GM12873 (cell line): Measurements from ENCODE around the gene AK2.

Experiments
- CTCF ChIP-seq: IDR thresholded peaks from 2 replicates; pipeline ENCODE4 v1.5.1; 2012; ENCODE audit warnings: low read depth, mild to moderate bottlenecking, moderate library complexity, low read length, control low read depth; ENCODE audit not compliant: insufficient read depth; ENCODE audit errors: missing control alignments

Gene AK2

GRCh38 chr1:32989160-32990050, 47.3 kb downstream of the AK2 start:
- TF ChIP-seq CTCF: no peak

- no peak for TF ChIP-seq CTCF
Observed at GRCh38 chr1:32988665-32989064, 48.0 kb downstream of the AK2 start.

GRCh38 chr1:32985226-32985625, 51.5 kb downstream of the AK2 start:
- no peak for TF ChIP-seq CTCF

- TF ChIP-seq CTCF: no peak
Observed at GRCh38 chr1:32984455-32985171, 52.1 kb downstream of the AK2 start.

- TF ChIP-seq CTCF: no peak
Observed at GRCh38 chr1:32984090-32984454, 52.6 kb downstream of the AK2 start.

- no peak for TF ChIP-seq CTCF
Observed at GRCh38 chr1:32983020-32983419, 53.7 kb downstream of the AK2 start.

GRCh38 chr1:32981003-32981901, 55.4 kb downstream of the AK2 start:
- TF ChIP-seq CTCF: no peak
